NCI-H2227 (cell line): ENCODE data around the gene PPP1R16B.
"Not testable (repeated sequence)": the region's sequence is repeated elsewhere in the genome, so short reads cannot be mapped to it uniquely, and the experiment has no call there.

ENCODE experiments used
- DNase-seq: peaks from one replicate; lab custom pipeline; 2025; ENCODE audit not compliant: unreplicated experiment; lab: John Stamatoyannopoulos, UW

PPP1R16B gene

GRCh38 chr20:38791291-38791690 is 14.2 kb upstream of the PPP1R16B start:
- no peak for DNase-seq

DNA sequence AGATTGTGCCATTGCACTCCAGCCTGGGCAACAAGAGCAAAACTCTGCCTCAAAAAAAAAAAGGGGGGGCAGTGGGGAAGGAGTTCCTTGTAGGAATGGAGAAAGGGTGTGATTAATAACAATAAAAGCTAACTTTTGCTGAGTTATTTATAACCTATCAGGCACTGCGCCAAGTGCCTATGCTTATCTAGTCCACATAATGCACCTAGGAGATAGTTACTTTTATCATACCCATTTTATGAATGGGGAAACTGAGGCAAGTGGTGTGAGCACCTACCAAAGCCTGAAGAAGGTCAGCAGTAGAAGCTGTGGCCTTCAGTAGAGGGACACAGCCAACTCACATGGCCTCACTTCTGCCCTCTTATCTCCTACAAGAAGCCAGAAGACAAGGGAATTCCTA is 13.6 kb upstream of the PPP1R16B start:
- DNase-seq: no peak

DNA sequence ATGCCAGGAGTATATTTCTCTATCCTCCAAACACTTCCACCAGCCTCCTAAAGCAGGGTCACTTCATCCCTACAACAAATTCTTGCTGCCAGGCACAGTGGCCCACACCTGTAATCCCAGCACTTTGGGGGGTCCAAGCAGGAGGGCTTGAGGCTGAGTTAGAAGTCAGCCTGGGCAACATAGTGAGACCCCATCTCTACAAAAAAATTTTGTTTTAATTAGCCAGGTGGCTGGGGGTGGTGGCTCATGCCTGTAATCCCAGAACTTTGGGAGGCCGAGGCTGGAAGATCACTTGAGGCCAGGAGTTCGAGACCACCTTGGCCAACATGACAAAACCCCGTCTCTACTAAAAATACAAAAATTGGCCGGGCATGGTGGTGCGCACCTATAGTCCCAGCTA is 11.4 kb upstream of the PPP1R16B start:
- DNase-seq: not testable (repeated sequence)

DNA sequence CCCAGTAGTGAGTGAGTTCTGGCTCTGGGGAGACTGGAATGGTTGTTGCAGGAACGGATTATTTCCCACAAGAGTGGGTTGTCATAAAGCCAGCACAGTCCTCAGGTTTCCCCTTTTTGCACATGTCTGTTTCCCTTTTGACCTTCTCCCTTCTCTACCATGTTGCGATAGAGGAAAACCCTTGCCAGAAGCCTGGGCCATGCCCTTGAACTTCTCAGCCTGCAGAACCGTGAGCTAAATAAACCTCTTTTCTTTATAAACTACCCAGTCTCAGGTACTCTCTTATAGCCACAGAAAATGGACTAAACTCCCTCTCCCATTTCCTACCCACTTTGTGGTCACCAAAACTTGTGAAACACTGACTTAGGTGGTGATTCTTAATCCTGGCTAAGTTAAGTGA is 7.2 kb upstream of the PPP1R16B start:
- DNase-seq: no peak

DNA sequence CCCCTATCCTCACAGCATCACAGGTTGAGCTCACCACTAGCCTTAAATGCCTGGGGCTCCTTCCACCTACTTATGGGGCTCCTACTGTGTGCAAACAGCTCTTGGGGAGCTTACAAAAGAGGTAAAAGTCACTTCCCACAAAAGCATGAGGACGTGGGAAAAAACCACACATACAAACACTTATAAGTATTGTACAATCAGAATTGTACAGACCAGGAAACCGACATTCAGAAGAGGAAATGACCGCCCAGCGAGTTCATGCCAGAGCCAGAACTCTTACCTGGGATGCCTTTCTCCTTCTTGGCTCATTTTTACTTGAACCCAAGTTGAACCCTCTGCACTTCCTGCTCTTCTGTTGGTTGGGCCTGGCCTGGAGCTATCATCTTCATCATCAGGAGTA is 6.3 kb upstream of the PPP1R16B start:
- no peak for DNase-seq

- DNase-seq: no peak
Measured at GRCh38 chr20:38800882-38801281, 4.6 kb upstream of the PPP1R16B start.

DNA sequence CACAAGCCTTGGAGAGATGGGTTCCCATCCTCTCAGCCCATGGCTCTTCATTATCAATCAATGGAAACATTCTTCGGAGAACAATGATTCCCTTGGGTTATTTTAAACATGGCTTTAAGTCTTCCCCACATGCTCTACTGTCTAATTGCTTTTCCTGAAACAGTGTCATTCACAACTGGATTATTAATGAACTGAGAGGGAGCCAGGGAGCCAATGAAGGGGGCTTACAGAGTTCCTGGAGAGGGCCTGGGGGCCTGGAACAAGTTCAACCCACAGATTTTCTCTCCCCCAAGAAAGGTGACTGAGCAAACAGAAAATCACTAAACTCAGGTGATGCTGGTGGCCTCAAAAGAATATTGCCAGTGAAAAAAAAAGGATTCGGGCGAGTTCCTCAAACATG is 1.3 kb upstream of the PPP1R16B start:
- DNase-seq: no peak

- no peak for DNase-seq
Measured at GRCh38 chr20:38804682-38805501, 605 bp upstream of the PPP1R16B start.

DNA sequence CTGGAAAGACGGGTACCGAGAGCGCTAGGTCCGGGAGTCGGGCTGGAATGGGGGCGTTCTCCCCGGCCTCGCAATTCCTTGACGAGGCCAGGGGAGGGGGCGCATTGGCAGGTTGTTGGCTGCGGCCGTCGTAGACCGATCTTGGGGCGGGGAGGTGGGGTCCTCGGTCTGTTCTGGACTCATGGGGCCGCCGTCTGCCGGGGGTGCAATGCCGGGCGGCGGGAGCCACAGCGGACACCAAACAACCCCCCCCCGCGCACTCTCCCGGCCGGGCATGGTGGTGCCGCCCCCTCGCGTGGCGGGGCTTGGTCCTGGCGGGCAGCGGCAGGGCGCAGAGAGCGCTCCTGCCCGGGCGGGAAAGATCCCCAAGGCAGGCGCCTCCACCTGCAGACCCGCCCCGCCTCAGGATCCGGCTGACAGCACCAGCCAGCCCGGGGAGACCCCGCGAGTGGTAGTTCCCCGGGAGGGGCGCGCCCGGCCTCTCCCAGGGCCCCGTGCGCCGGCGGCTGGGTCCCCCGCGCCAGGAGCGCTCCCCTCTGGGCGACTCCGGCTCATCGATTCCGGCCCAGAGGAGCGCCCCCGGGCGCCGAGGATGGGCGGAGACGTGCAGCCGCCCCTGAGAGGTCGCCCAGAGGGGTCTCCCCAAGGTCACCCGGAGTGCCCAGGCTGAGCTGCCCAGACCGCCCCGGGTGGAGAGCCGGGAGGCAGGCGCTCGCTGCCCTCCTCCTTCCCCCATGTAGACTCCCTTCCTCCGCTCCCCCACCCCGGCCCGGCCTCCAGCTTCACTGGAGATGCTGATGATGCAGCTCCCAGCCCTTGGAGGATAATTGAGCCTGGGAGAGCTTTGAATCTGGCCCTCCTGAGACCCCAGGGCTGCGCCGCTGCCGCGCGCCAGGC is 709 bp downstream of the PPP1R16B start:
- peak; percentile 61 for DNase-seq

GRCh38 chr20:38806855-38807655 is 1.6 kb downstream of the PPP1R16B start:
- peak; percentile 54 for DNase-seq

GRCh38 chr20:38809942-38810341 is 4.4 kb downstream of the PPP1R16B start:
- no peak for DNase-seq

DNA sequence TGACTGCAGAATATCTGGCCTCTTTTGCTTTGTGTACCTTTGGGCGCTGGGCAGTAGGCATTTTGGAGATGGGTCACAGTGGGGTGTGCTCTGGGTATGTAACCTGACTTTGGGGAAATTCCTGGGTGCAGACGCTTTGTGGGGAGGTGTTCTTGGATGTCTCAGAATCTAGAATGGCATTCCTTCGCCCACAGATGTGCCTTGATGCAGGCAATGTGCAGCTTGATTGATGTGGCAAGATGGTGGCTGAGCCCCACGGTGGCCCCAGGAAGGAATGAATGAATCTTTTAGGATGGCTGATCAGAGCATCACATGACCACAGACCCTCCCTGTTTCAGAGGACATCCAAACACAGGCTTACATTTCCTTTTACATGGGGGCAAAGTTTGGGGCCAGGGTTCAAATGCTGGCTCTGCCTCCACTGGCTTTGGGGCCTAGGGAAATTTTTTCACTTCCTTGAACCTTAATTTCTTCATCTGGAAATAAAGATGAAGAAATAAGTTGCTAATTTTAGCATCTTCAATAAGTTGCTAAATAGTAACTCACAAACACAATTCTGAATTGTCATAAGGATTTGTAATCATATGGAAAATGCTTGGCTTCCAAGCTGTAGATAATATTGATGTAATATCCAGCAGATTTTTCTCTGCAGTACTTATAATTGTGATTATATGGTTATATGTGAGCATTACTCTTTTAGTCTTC is 5.6 kb downstream of the PPP1R16B start:
- no peak for DNase-seq

DNA sequence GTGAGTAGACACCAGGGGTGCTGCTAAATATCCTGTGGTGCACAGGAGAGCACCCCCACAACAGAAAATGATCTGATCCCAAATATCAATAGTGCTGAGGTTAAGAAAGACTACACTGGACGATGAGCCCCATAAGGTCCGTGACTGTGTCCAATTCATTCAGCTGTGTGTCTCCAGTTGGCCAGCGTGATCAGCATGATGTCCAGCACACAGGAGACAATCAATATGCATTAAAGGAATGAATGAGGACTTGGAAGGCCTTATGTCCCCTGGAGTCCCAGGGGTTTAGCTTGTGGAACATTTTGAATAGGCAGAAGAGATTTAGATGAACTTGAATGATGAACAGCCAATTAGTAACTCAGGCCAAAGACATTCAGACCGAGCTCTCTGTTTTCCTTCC is 6.3 kb downstream of the PPP1R16B start:
- DNase-seq: no peak

- no peak for DNase-seq
Measured at GRCh38 chr20:38812182-38812581, 6.7 kb downstream of the PPP1R16B start.

- DNase-seq: no peak
Measured at GRCh38 chr20:38812709-38813573, 7.4 kb downstream of the PPP1R16B start.

- DNase-seq: not testable (repeated sequence)
Measured at GRCh38 chr20:38813574-38813962, 8.1 kb downstream of the PPP1R16B start.

- no peak for DNase-seq
Measured at GRCh38 chr20:38815446-38815845, 9.9 kb downstream of the PPP1R16B start.

DNA sequence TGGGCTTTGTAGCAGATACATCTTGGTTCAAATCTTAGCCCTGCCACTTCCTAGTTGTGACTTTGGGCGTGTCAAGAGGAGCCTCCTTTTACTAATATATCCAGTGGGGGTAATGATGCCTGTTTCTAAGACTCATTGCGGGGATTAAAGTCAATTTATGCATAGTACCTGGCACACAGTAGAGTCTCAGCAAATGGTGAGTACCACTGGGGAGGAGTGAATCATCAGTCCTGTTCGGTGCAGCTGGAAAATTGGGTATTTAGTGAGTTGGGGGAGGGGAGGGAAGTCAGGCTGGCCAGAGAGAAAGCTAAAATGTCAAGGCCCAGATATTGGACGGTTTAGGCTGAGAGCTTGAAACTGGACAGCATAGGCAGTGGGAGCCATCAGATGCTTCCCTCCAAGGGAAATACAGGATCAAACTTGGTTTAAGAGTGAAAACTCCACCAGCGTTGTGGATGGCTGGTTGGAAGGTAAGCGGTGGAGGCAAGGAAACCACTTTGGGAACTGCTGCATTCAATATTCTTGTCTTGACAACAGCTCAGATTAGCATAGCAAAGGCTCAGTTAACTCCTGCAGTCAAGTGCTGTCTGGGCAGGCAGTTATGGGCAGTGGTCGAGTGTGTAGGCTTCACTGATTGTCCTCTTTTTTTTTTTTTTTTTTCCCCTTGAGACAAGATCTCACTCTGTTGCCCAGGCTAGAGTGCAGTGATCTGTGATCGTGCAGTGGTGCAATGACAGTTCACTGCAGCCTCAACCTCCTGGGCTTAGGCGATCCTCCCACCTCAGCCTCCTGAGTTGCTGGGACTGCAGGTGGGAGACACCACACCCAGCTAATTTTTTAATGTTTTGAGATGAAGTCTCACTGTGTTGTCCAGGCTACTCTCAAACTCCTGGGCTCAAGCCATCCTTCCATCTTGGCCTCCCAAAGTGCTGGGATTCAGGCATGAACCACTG is 12.9 kb downstream of the PPP1R16B start:
- DNase-seq: no peak

DNA sequence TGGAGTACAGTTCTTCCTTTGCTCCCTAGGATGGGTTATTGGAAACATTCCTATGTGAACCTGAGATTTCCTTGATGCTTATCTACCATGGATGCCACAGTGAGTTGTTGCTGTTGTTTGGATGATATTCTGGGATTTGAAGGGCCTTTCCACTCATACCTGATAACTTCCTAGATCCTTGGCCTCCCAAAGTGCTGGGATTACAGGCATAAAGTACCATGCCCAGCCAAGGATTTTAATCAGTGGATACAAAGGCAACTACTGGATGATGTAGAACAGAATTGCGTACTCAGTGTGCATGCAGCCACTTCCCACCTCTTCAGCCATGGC is 20.0 kb downstream of the PPP1R16B start:
- DNase-seq: no peak
